ENCODE data around the gene MAP1A. TPM values are rescaled to one million over a fixed set of nuclear protein-coding genes. Genes with fewer than 3 reads are reported as not detected.

Gene MAP1A
- total RNA-seq, 2 experiments from 2014 or later = 9.8 to 9.9 TPM

- Mint-ChIP-seq H3K27ac (peak overlapping the region; percentile 12), H3K9me3 (no peaks in the 10 kb centered on the region), H3K4me1 (peaks cover 27% of the 10 kb centered on the region), H3K27me3 (no peaks in the 10 kb centered on the region), H3K36me3 (ENCODE audit: low read depth) (peaks cover 8% of the 10 kb centered on the region), H3K4me3 (peak overlapping the region; percentile 89)
- no peak for DNase-seq
- CTCF ChIA-PET = interaction anchor here (1.0 to 1.3 kb wide), 7 partner anchors 10 to 64 kb away, joined by 3 to 11 read pairs (median 4); partner anchors contain the start of gene MAP1A
- POLR2A ChIA-PET = no interaction called here
These were observed 23.5 kb upstream of the MAP1A start for GRCh38 chr15:43493703-43494472.

- Mint-ChIP-seq H3K4me3 (no peak overlapping the region), H3K27me3 (no peaks in the 10 kb centered on the region), H3K9me3 (no peaks in the 10 kb centered on the region), H3K36me3 (ENCODE audit: low read depth) (no peaks in the 10 kb centered on the region), H3K27ac (no peak overlapping the region), H3K4me1 (peaks cover under 1% of the 10 kb centered on the region)
- ChIA-PET POLR2A (no interaction called here), CTCF (interaction anchor here (0.6 kb wide), 1 partner anchor 58 kb away, joined by 3 read pairs; no protein-coding TSS in a partner anchor)
- no peak for DNase-seq
These were observed 18.4 kb upstream of the MAP1A start for GRCh38 chr15:43498990-43499389.

- CTCF ChIA-PET = interaction anchor here (0.6 to 2.8 kb wide), 2 partner anchors 11 to 59 kb away, joined by 3 to 11 read pairs; no protein-coding TSS in a partner anchor
- DNase-seq = no peak
- Mint-ChIP-seq H3K9me3 (no peaks in the 10 kb centered on the region), H3K27ac (no peak overlapping the region), H3K27me3 (no peaks in the 10 kb centered on the region), H3K4me1 (no peaks in the 10 kb centered on the region), H3K4me3 (no peak overlapping the region), H3K36me3 (ENCODE audit: low read depth) (no peaks in the 10 kb centered on the region)
- POLR2A ChIA-PET = no interaction called here
These were observed 17.8 kb upstream of the MAP1A start for GRCh38 chr15:43499635-43500034.

GRCh38 chr15:43505738-43506137 is 11.7 kb upstream of the MAP1A start:
- Mint-ChIP-seq H3K9me3 (no peaks in the 10 kb centered on the region), H3K27ac (no peak overlapping the region), H3K4me3 (no peak overlapping the region), H3K4me1 (peaks cover 16% of the 10 kb centered on the region), H3K36me3 (ENCODE audit: low read depth) (no peaks in the 10 kb centered on the region), H3K27me3 (no peaks in the 10 kb centered on the region)
- ChIA-PET CTCF (interaction anchor here (1.2 to 2.3 kb wide), 2 partner anchors 9 to 65 kb away, joined by 3 to 9 read pairs; no protein-coding TSS in a partner anchor), POLR2A (no interaction called here)
- no peak for DNase-seq

GRCh38 chr15:43508421-43508820 is 9.0 kb upstream of the MAP1A start:
- peaks cover 38% of the 10 kb centered on the region for H3K4me1 Mint-ChIP-seq
- H3K27me3 Mint-ChIP-seq = peaks cover 7% of the 10 kb centered on the region
- POLR2A ChIA-PET = no interaction called here
- peaks cover 7% of the 10 kb centered on the region for H3K36me3 Mint-ChIP-seq (ENCODE audit: low read depth)
- no peak overlapping the region for H3K4me3 Mint-ChIP-seq
- H3K9me3 Mint-ChIP-seq = no peaks in the 10 kb centered on the region
- peak overlapping the region; percentile 62 for H3K27ac Mint-ChIP-seq
- CTCF ChIA-PET = interaction anchor here (0.7 kb wide), 1 partner anchor 1623 kb away, joined by 3 read pairs; no protein-coding TSS in a partner anchor
- DNase-seq = no peak

- Mint-ChIP-seq H3K36me3 (ENCODE audit: low read depth) (peaks cover 7% of the 10 kb centered on the region), H3K27ac (peak overlapping the region; percentile 99), H3K4me3 (peak overlapping the region; percentile 96), H3K9me3 (no peaks in the 10 kb centered on the region), H3K27me3 (peaks cover 7% of the 10 kb centered on the region), H3K4me1 (peaks cover 45% of the 10 kb centered on the region)
- DNase-seq = no peak
- ChIA-PET POLR2A (no interaction called here), CTCF (no interaction called here)
These were observed 8.3 kb upstream of the MAP1A start for GRCh38 chr15:43508991-43509659.

- Mint-ChIP-seq H3K9me3 (no peaks in the 10 kb centered on the region), H3K27me3 (peaks cover 7% of the 10 kb centered on the region), H3K36me3 (ENCODE audit: low read depth) (peaks cover 7% of the 10 kb centered on the region), H3K4me1 (peaks cover 51% of the 10 kb centered on the region), H3K27ac (peak overlapping the region; percentile 99), H3K4me3 (peak overlapping the region; percentile 96)
- POLR2A ChIA-PET = interaction anchor here (1.1 kb wide), 1 partner anchor 139 kb away, joined by 3 read pairs; the partner anchor contains the start of genes TUBGCP4 and ZSCAN29
- CTCF ChIA-PET = interaction anchor here (1.4 to 2.9 kb wide), 2 partner anchors 9 to 28 kb away, joined by 4 to 11 read pairs; no protein-coding TSS in a partner anchor
- no peak for DNase-seq
These were observed 7.7 kb upstream of the MAP1A start for GRCh38 chr15:43509660-43510199.

GRCh38 chr15:43510200-43511011 is 7.0 kb upstream of the MAP1A start:
- POLR2A ChIA-PET = interaction anchor here (0.6 to 1.1 kb wide), 7 partner anchors 18 to 374 kb away, joined by 3 to 8 read pairs (median 4); partner anchors contain the start of genes PDIA3, TUBGCP4 and ZSCAN29
- CTCF ChIA-PET = interaction anchor here (0.6 to 6.4 kb wide), 10 partner anchors 10 to 779 kb away, joined by 3 to 59 read pairs (median 6); partner anchors contain the start of genes TP53BP1, TUBGCP4 and ZSCAN29
- peak; percentile 98 for DNase-seq
- H3K4me1 Mint-ChIP-seq = peaks cover 54% of the 10 kb centered on the region
- peaks cover 7% of the 10 kb centered on the region for H3K27me3 Mint-ChIP-seq
- peak overlapping the region; percentile 96 for H3K4me3 Mint-ChIP-seq
- H3K36me3 Mint-ChIP-seq (ENCODE audit: low read depth) = peaks cover 7% of the 10 kb centered on the region
- H3K9me3 Mint-ChIP-seq = no peaks in the 10 kb centered on the region
- peak overlapping the region; percentile 99 for H3K27ac Mint-ChIP-seq

GRCh38 chr15:43511012-43511885 is 6.2 kb upstream of the MAP1A start:
- Mint-ChIP-seq H3K27me3 (peaks cover 10% of the 10 kb centered on the region), H3K4me3 (peak overlapping the region; percentile 96), H3K4me1 (peaks cover 63% of the 10 kb centered on the region), H3K9me3 (no peaks in the 10 kb centered on the region), H3K36me3 (ENCODE audit: low read depth) (peaks cover 7% of the 10 kb centered on the region), H3K27ac (peak overlapping the region; percentile 99)
- DNase-seq = peak; percentile 38
- CTCF ChIA-PET = interaction anchor here (0.6 to 6.4 kb wide), 12 partner anchors 10 to 1918 kb away, joined by 3 to 59 read pairs (median 4); partner anchors contain the start of genes TP53BP1, TUBGCP4 and ZSCAN29
- POLR2A ChIA-PET = interaction anchor here (0.6 to 1.1 kb wide), 6 partner anchors 17 to 235 kb away, joined by 3 to 7 read pairs (median 4); partner anchors contain the start of genes PDIA3, TUBGCP4 and ZSCAN29

GRCh38 chr15:43513550-43513949 is 3.9 kb upstream of the MAP1A start:
- Mint-ChIP-seq H3K27me3 (peaks cover 22% of the 10 kb centered on the region), H3K9me3 (no peaks in the 10 kb centered on the region), H3K4me1 (peaks cover 75% of the 10 kb centered on the region), H3K36me3 (ENCODE audit: low read depth) (peaks cover 7% of the 10 kb centered on the region), H3K4me3 (peak overlapping the region; percentile 54), H3K27ac (peak overlapping the region; percentile 82)
- DNase-seq = no peak
- POLR2A ChIA-PET = no interaction called here
- CTCF ChIA-PET = interaction anchor here (0.7 to 6.4 kb wide), 6 partner anchors 11 to 23 kb away, joined by 3 to 59 read pairs (median 4); partner anchors contain the start of gene TP53BP1

All from activated CD4-positive, alpha-beta T cell treated with anti-CD3 and anti-CD28 coated beads, Interleukin-2, amount 10 ng/mL, durations not matched to agents 7 days and 5 days (primary cell).